Posterior vena cava (tissue), 2 donors: ENCODE results near the gene CSHL1. TPM values are rescaled to one million over a fixed set of nuclear protein-coding genes. Genes with fewer than 3 reads are reported as not detected.
"Not testable (repeated sequence)": the region's sequence is repeated elsewhere in the genome, so short reads cannot be mapped to it uniquely, and the experiment has no call there.

Experiments
- DNase-seq: peaks from one replicate; pipeline ENCODE4 v3.0.0-alpha.2; 2020; ENCODE audit warnings: low spot score
- intact Hi-C, 2 donors: fragments of 100-400 bp; cut with DNase I; formaldehyde crosslinking; loops; one replicate each; pipeline versions ENCODE4 v1.14.1 to v1.14.2; 2022 to 2023
- total RNA-seq, 2 donors: library from RNA; stranded (reverse); fragmentation: NEBNext Ultra II Directional; extraction: Animal tissue kit (Norgen Biotek cat#: 25700); gene quantifications; one replicate each; pipeline ENCODE4 v1.2.1, GENCODE V29; 2021
- donor health status: DM: yes; HTN: yes; CAD: no.
- donor health status: DM: yes; HTN: yes; CAD: no.

CSHL1 gene
- total RNA-seq, 2 donors from 2014 or later: not detected

- intact Hi-C loops: not testable (repeated sequence)
- DNase-seq: peak; percentile 22
Observed at GRCh38 chr17:63898899-63899798, 11.9 kb downstream of the CSHL1 start.

DNA sequence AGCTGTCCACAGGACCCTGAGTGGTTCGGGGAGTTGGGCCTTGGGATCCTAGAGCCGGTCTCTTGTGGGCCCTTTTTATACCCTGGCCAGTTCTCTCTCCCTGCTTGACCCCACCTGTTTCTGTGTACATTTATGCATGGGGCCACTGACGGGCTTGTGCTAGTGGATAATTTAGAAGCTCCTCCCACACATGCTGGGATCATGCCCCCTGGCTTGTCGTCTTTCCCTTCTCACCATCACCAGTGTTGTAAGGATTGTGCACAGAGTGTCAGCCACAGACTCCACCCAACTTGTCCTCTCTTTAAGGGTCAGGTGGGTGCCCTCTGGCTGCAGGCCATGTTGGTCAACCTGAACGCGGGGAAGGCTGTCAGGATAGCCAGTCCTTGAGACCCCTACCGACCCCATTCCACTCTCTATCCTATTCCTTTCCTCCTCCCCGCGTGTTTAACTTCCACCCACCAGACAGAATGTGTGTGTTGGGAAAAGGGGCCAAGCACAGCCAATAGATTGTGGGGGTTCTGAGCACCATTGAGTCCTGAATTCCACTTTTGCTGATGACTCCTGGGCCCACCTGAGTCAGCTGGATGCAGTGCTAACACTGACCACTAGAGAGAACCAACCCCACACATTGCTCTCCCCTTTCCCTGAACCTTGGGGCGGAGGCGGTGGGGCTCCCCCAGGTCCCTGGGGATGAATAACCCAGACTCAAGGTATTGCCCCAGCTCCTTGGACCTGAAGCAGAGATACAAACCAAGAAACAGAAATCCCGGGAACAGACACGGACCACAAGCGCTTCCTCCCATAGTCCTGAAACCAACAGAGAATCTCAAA, 14.3 kb downstream of the CSHL1 start, which contains the start of gene CSH1:
CSH1 (minus strand) TSS at position 51 of the 831 bp plus-strand sequence. CDS start 63 bp downstream, outside the sequence.
- DNase-seq: peak; percentile 46
- intact Hi-C loops: not testable (repeated sequence)

- peak; percentile 51 for DNase-seq
- intact Hi-C loops: not testable (repeated sequence)
Observed at GRCh38 chr17:63894821-63895220, 16.2 kb downstream of the CSHL1 start.

- intact Hi-C loops: not testable (repeated sequence)
- peak; percentile 10 for DNase-seq
Observed at GRCh38 chr17:63894021-63894420, 17.0 kb downstream of the CSHL1 start.

GRCh38 chr17:63892316-63893037, 18.6 kb downstream of the CSHL1 start:
- intact Hi-C loops: not testable (repeated sequence)
- peak; percentile 17 for DNase-seq

DNA sequence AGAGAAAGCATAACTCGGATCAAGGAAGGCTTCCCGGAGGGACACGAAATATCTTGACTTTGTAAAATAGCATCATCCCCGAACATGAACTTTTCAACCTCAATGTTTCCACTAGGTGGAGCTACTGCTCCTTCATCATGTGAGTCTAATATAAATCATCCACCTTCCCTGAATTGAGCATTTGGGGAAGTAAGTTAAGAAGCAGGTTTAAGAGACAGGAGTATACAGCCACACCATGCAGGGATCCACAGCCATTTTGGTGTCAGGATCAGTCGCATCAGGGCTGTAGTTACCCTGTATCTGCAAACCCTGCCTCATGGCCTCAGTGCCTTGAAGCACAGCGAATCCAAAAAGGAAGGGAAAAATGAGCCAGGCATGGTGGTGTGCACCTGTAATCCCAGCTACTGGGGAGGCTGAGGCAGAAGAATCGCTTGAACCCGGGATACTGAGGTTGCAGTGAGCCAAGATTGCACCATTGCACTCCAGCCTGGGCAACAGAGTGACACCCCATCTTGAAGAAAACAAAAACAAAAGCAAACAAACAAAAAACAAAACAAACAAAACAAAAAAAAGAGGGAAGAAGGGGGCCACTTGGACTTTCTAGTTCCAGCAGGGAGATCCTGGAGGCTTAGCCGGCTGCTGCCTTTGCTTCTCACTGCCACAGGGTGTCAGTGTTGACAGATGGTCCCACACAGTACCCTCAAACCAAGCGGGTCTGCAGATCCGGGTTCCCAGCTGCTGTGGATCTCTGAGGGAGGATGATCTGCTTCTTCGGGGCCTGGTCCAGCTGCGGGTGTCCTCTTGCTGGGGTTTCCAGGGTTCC, 21.8 kb downstream of the CSHL1 start:
- intact Hi-C loops, DNase-seq: not testable (repeated sequence)

- DNase-seq, intact Hi-C loops: not testable (repeated sequence)
Observed at GRCh38 chr17:63885119-63885518, 25.9 kb downstream of the CSHL1 start.

GRCh38 chr17:63882626-63883126, 28.4 kb downstream of the CSHL1 start:
- intact Hi-C loops: not testable (repeated sequence)
- DNase-seq: peak; percentile 15

GRCh38 chr17:63881935-63882601, 29.0 kb downstream of the CSHL1 start, which contains the start of gene GH2:
TSS of gene GH2 (minus strand) at chr17:63881944. CDS start at chr17:63881801, 143 bp downstream.
- intact Hi-C loops: no loop called here
- peak; percentile 81 for DNase-seq

DNA sequence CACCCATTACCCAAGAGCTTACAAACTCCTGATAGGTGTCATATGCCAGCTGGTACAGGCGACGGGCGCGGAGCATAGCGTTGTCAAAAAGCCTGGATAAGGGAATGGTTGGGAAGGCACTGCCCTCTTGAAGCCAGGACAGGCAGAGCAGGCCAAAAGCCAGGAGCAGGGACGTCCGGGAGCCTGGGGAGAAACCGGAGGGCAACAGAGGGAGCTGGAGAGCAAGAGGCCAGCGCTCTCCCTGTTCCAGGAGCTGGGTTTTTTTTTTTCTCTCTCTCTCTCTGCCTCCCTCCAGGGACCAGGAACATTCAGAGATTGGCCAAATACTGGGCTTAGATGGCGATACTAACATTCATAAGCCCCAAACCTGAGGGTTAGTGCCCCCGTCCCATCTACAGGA, 29.7 kb downstream of the CSHL1 start:
- peak; percentile 46 for DNase-seq
- intact Hi-C loops: not testable (repeated sequence)

DNA sequence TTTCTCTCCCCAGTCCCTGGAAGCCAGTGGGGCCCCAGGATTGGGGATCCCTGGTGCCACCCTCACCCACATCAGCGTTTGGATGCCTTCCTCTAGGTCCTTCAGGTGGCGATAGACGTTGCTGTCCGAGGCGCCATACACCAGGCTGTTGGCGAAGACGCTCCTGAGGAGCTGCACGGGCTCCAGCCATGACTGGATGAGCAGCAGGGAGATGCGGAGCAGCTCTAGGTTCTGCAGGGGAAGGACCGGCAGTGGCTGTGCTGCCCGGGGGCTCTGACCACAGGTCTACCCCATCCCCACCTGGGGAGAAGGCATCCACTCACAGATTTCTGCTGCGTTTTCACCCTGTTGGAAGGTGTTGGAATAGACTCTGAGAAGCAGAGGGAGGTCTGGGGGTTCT, 30.4 kb downstream of the CSHL1 start:
- no peak for DNase-seq
- intact Hi-C loops: no loop called here

GRCh38 chr17:63878413-63878812, 32.6 kb downstream of the CSHL1 start:
- peak; percentile 6 for DNase-seq
- intact Hi-C loops: not testable (repeated sequence)

DNA sequence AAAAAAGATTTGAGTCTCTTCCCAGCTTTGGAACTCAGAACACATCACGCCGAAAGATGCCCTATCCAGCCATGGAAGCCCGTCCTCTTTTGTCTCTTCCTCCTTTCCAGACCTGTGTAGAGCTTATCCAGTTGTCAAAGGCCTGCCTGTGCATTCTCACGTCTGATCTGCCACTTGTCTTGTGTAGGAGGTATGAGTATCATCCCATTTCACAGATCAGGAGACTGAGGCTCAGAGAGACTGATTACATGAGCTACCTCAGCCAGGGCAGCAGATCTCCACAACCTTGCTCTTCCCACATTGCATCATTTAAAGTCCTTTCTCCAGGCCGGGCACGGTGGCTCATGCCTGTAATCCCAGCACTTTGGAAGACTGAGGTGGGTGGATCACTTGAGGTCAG, 36.4 kb downstream of the CSHL1 start:
- DNase-seq, intact Hi-C loops: not testable (repeated sequence)

GRCh38 chr17:63874061-63874626, 36.9 kb downstream of the CSHL1 start:
- DNase-seq: peak; percentile 11
- intact Hi-C loops: not testable (repeated sequence)

DNA sequence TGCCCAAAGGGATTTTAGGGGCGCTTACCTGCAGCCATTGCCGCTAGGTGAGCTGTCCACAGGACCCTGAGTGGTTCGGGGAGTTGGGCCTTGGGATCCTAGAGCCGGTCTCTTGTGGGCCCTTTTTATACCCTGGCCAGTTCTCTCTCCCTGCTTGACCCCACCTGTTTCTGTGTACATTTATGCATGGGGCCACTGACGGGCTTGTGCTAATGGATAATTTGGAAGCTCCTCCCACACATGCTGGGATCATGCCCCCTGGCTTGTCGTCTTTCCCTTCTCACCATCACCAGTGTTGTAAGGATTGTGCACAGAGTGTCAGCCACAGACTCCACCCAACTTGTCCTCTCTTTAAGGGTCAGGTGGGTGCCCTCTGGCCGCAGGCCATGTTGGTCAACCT, 37.5 kb downstream of the CSHL1 start, which contains the start of gene CSH2:
CSH2 (minus strand) TSS at position 101 of the 400 bp plus-strand sequence; CDS start at position 38, 63 bp downstream.
- intact Hi-C loops: not testable (repeated sequence)
- DNase-seq: peak; percentile 31

- peak; percentile 52 for DNase-seq
- intact Hi-C loops: not testable (repeated sequence)
Observed at GRCh38 chr17:63871646-63872365, 39.3 kb downstream of the CSHL1 start.

GRCh38 chr17:63870292-63870665, 40.8 kb downstream of the CSHL1 start:
- DNase-seq, intact Hi-C loops: not testable (repeated sequence)
